Dedifferentiated amniotic fluid mesenchymal stem cell (primary cell): ENCODE results near the gene KIAA2012.

ENCODE experiments used
- DNase-seq: peaks from one replicate; pipeline ENCODE4 v3.0.0-alpha.2; 2016; ENCODE audit errors: extremely low spot score

The KIAA2012 gene

GRCh38 chr2:202088777-202089176 is 15.7 kb downstream of the KIAA2012 start:
- DNase-seq: no peak

GRCh38 chr2:202090530-202090929 is 17.5 kb downstream of the KIAA2012 start:
- DNase-seq: no peak

- DNase-seq: no peak
Measured at GRCh38 chr2:202091476-202091875, 18.4 kb downstream of the KIAA2012 start.

GRCh38 chr2:202094426-202094986 is 21.5 kb downstream of the KIAA2012 start:
- DNase-seq: no peak

GRCh38 chr2:202095235-202095634 is 22.2 kb downstream of the KIAA2012 start:
- no peak for DNase-seq

GRCh38 chr2:202096736-202097135 is 23.7 kb downstream of the KIAA2012 start:
- DNase-seq: no peak

- DNase-seq: no peak
Measured at GRCh38 chr2:202098291-202098690, 25.2 kb downstream of the KIAA2012 start.

GRCh38 chr2:202099515-202099914 is 26.5 kb downstream of the KIAA2012 start:
- DNase-seq: no peak

- no peak for DNase-seq
Measured at GRCh38 chr2:202100176-202100575, 27.1 kb downstream of the KIAA2012 start.

- no peak for DNase-seq
Measured at GRCh38 chr2:202101026-202101579, 28.0 kb downstream of the KIAA2012 start.

- no peak for DNase-seq
Measured at GRCh38 chr2:202102425-202103000, 29.5 kb downstream of the KIAA2012 start.

GRCh38 chr2:202104286-202104870 is 31.3 kb downstream of the KIAA2012 start:
- DNase-seq: peak; percentile 37

GRCh38 chr2:202105025-202105424 is 32.0 kb downstream of the KIAA2012 start:
- no peak for DNase-seq

GRCh38 chr2:202108345-202108744 is 35.3 kb downstream of the KIAA2012 start:
- DNase-seq: no peak

- DNase-seq: no peak
Measured at GRCh38 chr2:202109139-202109736, 36.2 kb downstream of the KIAA2012 start.

- peak; percentile 26 for DNase-seq
Measured at GRCh38 chr2:202109737-202110184, 36.7 kb downstream of the KIAA2012 start.

- no peak for DNase-seq
Measured at GRCh38 chr2:202110491-202110890, 37.4 kb downstream of the KIAA2012 start.

GRCh38 chr2:202112041-202112440 is 39.0 kb downstream of the KIAA2012 start:
- DNase-seq: no peak

- DNase-seq: peak; percentile 42
Measured at GRCh38 chr2:202113571-202114142, 40.6 kb downstream of the KIAA2012 start.

GRCh38 chr2:202114291-202114690 is 41.2 kb downstream of the KIAA2012 start:
- DNase-seq: no peak

GRCh38 chr2:202114795-202115194 is 41.7 kb downstream of the KIAA2012 start:
- DNase-seq: no peak

- peak; percentile 82 for DNase-seq
Measured at GRCh38 chr2:202115479-202115971, 42.5 kb downstream of the KIAA2012 start.
